ENCODE data around the gene AGBL1. TPM values are rescaled to one million over a fixed set of nuclear protein-coding genes. Genes with fewer than 3 reads are reported as not detected.

Gene AGBL1
- total RNA-seq, 6 experiments from 2014 or later: not detected

DNA sequence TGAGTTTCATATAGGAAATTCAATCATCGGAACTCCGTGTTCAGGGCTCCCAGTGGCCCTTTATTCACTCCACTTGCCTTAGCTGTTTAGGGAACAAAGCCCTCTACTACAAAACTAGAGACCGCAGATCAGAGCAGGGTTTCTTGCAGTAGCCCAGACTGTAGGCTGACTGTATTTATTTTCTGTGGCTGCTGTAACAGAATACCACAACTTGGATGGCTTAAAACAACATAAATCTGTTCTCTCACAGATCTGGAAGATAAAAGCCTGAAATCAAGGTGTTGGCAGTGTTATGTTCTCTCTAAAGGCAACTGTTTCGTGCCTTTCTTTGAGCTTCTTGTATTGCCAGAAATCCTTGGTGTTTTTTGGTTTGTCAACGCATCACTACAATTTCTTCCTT lies 479.0 kb downstream of the AGBL1 start:
- intact Hi-C loops (cut with DNase I): no loop called here

GRCh38 chr15:86568378-86568777 lies 488.7 kb downstream of the AGBL1 start:
- no peak for DNase-seq
- no peak for ATAC-seq
- Histone ChIP-seq H3K4me3 (no peak overlapping the region), H3K27me3 (peaks cover 0 to 5% of the 10 kb centered on the region in 2 donors), H3K27ac (no peak overlapping the region), H3K4me1 (no peaks in the 10 kb centered on the region), H3K9me3 (no peaks in the 10 kb centered on the region), H3K36me3 (no peaks in the 10 kb centered on the region)
- intact Hi-C loops (cut with DNase I): no loop called here
- TF ChIP-seq POLR2A (IDR thresholded peaks at IDR 0.05): no peak
- TF ChIP-seq, protein P1, sequence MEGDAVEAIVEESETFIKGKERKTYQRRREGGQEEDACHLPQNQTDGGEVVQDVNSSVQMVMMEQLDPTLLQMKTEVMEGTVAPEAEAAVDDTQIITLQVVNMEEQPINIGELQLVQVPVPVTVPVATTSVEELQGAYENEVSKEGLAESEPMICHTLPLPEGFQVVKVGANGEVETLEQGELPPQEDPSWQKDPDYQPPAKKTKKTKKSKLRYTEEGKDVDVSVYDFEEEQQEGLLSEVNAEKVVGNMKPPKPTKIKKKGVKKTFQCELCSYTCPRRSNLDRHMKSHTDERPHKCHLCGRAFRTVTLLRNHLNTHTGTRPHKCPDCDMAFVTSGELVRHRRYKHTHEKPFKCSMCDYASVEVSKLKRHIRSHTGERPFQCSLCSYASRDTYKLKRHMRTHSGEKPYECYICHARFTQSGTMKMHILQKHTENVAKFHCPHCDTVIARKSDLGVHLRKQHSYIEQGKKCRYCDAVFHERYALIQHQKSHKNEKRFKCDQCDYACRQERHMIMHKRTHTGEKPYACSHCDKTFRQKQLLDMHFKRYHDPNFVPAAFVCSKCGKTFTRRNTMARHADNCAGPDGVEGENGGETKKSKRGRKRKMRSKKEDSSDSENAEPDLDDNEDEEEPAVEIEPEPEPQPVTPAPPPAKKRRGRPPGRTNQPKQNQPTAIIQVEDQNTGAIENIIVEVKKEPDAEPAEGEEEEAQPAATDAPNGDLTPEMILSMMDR (IDR thresholded peaks at IDR 0.05): no peak

More for the DNA sequence above, 479.0 kb downstream of the AGBL1 start:
- H3K36me3 ChIP-seq: no peaks in the 10 kb centered on the region
- H3K4me1 ChIP-seq: no peaks in the 10 kb centered on the region
- DNase-seq (no peak), ATAC-seq (no peak)
- no peak overlapping the region for H3K4me3 ChIP-seq
- H3K27me3 ChIP-seq: no peaks in the 10 kb centered on the region
- no peaks in the 10 kb centered on the region for H3K9me3 ChIP-seq
- 57% methylated on average over 5 of the region's 5 CpGs for WGBS (ENCODE audit: insufficient coverage, low coverage, low lambda C conversion rate, missing lambda C conversion rate)
- H3K27ac ChIP-seq: no peak overlapping the region
- no peak for TF ChIP-seq POLR2A (IDR thresholded peaks at IDR 0.05)
- TF ChIP-seq, protein P1 (IDR thresholded peaks at IDR 0.05): no peak

DNA sequence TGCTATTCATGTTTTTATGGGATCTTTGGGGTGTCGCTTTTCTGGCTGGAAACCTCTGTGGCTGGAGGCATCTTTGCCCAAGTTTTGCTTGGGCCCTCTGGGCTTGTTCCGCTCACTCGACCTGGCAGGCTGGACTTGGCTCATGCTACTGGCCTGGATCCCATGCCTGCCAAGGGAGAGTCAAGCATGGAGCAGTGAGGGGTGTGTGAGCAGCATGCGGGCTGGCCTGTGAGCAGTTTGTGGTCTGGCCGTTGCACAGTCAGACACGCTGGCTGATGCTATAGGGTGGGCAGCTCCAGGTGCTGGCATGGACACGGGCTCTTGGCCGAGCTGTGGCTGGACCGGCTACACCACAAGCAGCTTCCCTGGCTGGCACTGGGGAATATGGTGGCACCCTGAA lies 491.1 kb downstream of the AGBL1 start:
- no peaks in the 10 kb centered on the region for H3K4me1 ChIP-seq
- no peaks in the 10 kb centered on the region for H3K9me3 ChIP-seq
- TF ChIP-seq POLR2A (IDR thresholded peaks at IDR 0.05): no peak
- TF ChIP-seq, protein P1 (IDR thresholded peaks at IDR 0.05): no peak
- no peaks in the 10 kb centered on the region for H3K36me3 ChIP-seq
- no peak overlapping the region for H3K27ac ChIP-seq
- intact Hi-C loops (cut with DNase I): no loop called here
- H3K4me3 ChIP-seq: no peak overlapping the region
- H3K27me3 ChIP-seq: peaks cover 0 to 5% of the 10 kb centered on the region in 2 donors
- DNase-seq (no peak), ATAC-seq (peak in 1 of 4 donors; percentile 33)
- 25% methylated on average over 2 of the region's 9 CpGs for WGBS (ENCODE audit: insufficient coverage, low coverage, low lambda C conversion rate, missing lambda C conversion rate)

DNA sequence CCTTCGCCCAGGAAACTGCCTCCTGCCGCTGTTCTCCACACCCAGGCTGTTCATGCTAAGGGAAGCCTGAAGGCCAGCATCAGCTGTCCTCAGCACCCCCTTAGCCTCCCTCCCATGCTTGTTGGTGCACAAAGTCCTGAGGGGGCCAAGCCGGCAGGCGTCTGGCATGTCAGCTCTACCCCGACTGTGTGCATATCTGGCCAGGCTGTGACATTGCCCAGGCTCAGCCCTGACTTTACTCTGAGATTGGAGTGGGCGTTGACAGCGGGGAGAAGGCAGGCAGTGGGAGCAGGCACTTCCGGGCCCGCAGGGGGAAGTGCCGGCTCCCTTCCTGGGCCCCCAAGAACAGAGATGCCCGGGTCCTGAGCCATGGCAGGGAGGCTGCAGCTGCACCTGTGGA lies 492.2 kb downstream of the AGBL1 start:
- intact Hi-C loops (cut with DNase I): no loop called here
- ATAC-seq: peak in 1 of 4 donors; percentile 12
- WGBS (ENCODE audit: insufficient coverage, low coverage, low lambda C conversion rate, missing lambda C conversion rate): 75% methylated on average over 4 of the region's 11 CpGs
- DNase-seq: no peak
- Histone ChIP-seq H3K27ac (no peak overlapping the region), H3K4me3 (no peak overlapping the region), H3K9me3 (no peaks in the 10 kb centered on the region), H3K4me1 (no peaks in the 10 kb centered on the region), H3K27me3 (peaks cover 0 to 5% of the 10 kb centered on the region in 2 donors), H3K36me3 (no peaks in the 10 kb centered on the region)
- no peak for TF ChIP-seq POLR2A (IDR thresholded peaks at IDR 0.05)
- TF ChIP-seq, protein P1 (IDR thresholded peaks at IDR 0.05): no peak

GRCh38 chr15:86572368-86572841 lies 492.7 kb downstream of the AGBL1 start:
- ATAC-seq (peak in 1 of 4 donors; percentile 28), DNase-seq (no peak)
- Histone ChIP-seq H3K27ac (no peak overlapping the region), H3K4me1 (no peaks in the 10 kb centered on the region), H3K9me3 (no peaks in the 10 kb centered on the region), H3K4me3 (no peak overlapping the region), H3K27me3 (peaks cover 0 to under 1% of the 10 kb centered on the region in 2 donors), H3K36me3 (no peaks in the 10 kb centered on the region)
- WGBS (ENCODE audit: insufficient coverage, low coverage, low lambda C conversion rate, missing lambda C conversion rate): 50% methylated on average over 3 of the region's 21 CpGs
- TF ChIP-seq, protein P1 (IDR thresholded peaks at IDR 0.05): no peak
- TF ChIP-seq POLR2A (IDR thresholded peaks at IDR 0.05): no peak
- intact Hi-C loops (cut with DNase I): no loop called here

Measured in right lobe of liver (tissue), 6 donors.